Skin epidermis (tissue), 12 donors: ENCODE measurements around the gene THBS2.
"Not testable (repeated sequence)": the region's sequence is repeated elsewhere in the genome, so short reads cannot be mapped to it uniquely, and the experiment has no call there.

Source experiments
- H3K27ac ChIP-seq, 21 experiments: fragments of 200-600 bp; sonication (generic) in 11 of 21; one replicate each; pipeline ENCODE4 v1.5.0; 2020; ENCODE audit warnings: mild to moderate bottlenecking in 3 of 21, inconsistent platforms in 2 of 21, moderate library complexity in 2 of 21
- H3K4me3 ChIP-seq, 7 experiments: fragments of 200-600 bp; sonication (generic) in 2 of 7; one replicate each; pipeline ENCODE4 v1.5.0; 2020; ENCODE audit warnings: inconsistent platforms in 2 of 7, mild to moderate bottlenecking in 2 of 7, moderate library complexity in 1 of 7

Gene THBS2

GRCh38 chr6:169253337-169254238 is at the start of gene THBS2:
TSS of gene THBS2 (minus strand) at chr6:169253846. CDS start at chr6:169250784, 3,062 bp downstream.
- H3K27ac ChIP-seq = peak within 1 kb of the TSS in 20 of 21 experiments; percentile 16 to 86 (median 69)
- peak within 1 kb of the TSS; percentile 31 to 50 (median 36) for H3K4me3 ChIP-seq

DNA sequence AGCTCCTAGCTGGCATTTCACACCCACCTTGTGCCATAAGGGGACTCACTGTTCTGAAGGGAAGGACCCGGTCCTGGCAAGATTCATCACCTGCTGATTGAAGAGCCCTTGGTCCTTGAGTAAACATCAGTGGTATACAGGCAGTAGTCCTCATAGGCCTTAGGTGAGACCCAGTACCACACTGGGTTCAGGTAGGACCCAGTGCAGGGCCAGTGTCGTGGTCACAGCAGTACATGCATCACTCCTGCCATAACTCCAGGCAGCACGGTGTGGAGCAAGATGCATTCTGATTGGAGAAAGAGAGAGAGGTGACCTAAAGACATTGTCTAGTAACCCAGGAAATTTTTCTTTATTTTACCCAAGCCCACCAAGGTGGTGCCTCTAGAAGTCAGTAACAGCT is 49.1 kb upstream of the THBS2 start:
- Histone ChIP-seq H3K27ac (no peak overlapping the region), H3K4me3 (no peak overlapping the region)

GRCh38 chr6:169302255-169302654 is 48.6 kb upstream of the THBS2 start:
- Histone ChIP-seq H3K4me3 (no peak overlapping the region), H3K27ac (no peak overlapping the region)

DNA sequence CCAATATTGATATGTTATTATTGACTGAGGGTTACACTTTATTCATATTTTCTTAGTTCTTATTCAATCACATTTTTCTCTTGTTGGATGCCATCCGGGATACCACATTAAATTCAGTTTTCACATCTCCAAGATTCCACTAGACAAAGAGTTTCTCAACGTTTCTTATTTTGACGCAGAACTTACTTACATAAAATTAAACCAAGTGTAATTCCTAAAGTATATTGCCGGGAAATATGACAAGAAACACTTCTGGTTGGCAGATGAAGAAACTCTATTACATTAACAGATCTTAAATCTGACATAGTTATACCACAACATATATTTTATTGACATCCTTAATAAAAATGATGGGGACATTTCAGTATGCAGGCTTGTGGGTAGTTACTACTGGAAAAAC is 47.3 kb upstream of the THBS2 start:
- Histone ChIP-seq H3K27ac (no peak overlapping the region), H3K4me3 (no peak overlapping the region)

DNA sequence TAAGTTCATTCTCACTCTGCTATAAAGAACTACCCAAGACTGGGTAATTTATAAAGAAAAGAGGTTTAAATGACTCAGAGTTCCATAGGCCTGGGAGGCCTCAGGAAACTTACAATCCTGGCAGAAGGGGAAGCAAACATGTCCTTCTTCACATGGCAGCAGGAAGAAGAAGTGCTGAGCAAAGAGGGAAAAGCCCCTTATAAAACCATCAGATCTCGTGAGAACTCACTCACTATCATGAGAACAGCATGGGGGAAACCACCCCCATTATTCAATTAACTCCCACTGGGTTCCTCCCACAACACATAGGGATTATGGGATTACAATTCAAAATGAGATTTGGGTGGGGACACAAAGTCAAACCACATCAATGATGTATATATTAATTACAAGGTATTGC is 45.0 kb upstream of the THBS2 start:
- H3K27ac ChIP-seq, H3K4me3 ChIP-seq: not testable (repeated sequence)

- Histone ChIP-seq H3K4me3 (no peak overlapping the region), H3K27ac (peak overlapping the region in 8 of 21 experiments; percentile 24 to 66 (median 46))
Measured at GRCh38 chr6:169296622-169297021, 43.0 kb upstream of the THBS2 start.

DNA sequence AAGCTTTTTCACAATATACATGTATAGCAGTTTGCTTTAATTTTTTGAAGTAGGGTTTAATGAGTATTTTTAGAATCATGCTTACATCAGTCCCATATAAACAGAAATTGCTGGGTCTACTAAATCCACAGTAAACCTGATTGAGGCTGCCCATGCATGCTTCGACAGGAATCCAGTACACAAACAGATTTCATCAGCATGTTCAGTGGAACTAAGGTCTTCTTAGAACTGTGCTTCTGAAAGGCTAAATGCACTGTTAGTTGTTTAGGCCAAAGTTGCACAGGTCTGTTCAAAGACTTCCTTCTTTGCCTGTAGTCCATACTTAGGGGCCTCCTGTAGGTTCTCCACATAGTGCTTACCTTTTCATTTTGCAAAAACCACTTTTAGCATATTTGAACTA is 42.5 kb upstream of the THBS2 start:
- H3K4me3 ChIP-seq = no peak overlapping the region
- H3K27ac ChIP-seq = peak overlapping the region in 8 of 21 experiments; percentile 24 to 66 (median 46)

GRCh38 chr6:169293196-169293595 is 39.5 kb upstream of the THBS2 start:
- Histone ChIP-seq H3K27ac (peak overlapping the region in 13 of 21 experiments; percentile 3 to 81 (median 42)), H3K4me3 (no peak overlapping the region)

DNA sequence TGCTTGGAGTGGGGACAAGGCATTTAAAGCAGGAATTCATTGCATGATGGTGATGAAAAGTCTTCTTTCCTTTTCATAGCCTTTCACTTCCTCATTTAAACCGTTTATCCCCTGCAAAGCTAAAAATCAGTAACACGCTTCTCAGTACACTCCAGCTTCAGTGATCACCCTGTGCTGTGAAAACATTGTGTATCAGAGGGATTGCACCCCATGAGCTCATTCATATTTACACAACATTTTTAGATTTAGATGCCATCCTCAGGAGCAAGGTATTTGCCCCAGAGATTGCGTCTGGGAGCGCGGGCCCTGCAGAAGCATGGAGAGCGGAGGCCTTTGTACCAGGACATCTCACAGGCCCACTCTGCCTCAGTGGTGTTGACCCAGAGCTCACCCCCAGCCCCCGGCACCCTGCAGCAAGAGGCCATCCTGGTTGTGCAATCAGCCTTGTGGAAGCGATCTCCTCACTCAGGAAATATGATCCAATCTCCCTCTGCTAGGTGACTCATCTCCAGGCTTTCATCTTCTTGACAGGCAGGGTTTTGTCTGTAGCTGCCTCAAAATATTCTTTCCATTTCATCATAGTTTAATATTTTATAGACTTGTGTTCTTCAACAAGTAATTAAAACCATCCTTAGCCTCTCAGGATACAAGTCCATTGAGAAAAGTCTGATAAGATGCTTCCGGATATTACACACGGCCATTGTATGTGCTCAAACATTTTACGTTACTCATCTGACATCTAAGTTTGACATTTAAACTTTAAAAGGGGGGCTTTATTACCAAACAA is 38.9 kb upstream of the THBS2 start:
- Histone ChIP-seq H3K4me3 (no peak overlapping the region), H3K27ac (peak overlapping the region in 18 of 21 experiments; percentile 4 to 81 (median 36))

- H3K27ac ChIP-seq = peak overlapping the region in 18 of 21 experiments; percentile 4 to 81 (median 30)
- no peak overlapping the region for H3K4me3 ChIP-seq
Measured at GRCh38 chr6:169291646-169292337, 38.1 kb upstream of the THBS2 start.

GRCh38 chr6:169291148-169291547 is 37.5 kb upstream of the THBS2 start:
- Histone ChIP-seq H3K4me3 (no peak overlapping the region), H3K27ac (peak overlapping the region in 6 of 21 experiments; percentile 3 to 81 (median 64))

DNA sequence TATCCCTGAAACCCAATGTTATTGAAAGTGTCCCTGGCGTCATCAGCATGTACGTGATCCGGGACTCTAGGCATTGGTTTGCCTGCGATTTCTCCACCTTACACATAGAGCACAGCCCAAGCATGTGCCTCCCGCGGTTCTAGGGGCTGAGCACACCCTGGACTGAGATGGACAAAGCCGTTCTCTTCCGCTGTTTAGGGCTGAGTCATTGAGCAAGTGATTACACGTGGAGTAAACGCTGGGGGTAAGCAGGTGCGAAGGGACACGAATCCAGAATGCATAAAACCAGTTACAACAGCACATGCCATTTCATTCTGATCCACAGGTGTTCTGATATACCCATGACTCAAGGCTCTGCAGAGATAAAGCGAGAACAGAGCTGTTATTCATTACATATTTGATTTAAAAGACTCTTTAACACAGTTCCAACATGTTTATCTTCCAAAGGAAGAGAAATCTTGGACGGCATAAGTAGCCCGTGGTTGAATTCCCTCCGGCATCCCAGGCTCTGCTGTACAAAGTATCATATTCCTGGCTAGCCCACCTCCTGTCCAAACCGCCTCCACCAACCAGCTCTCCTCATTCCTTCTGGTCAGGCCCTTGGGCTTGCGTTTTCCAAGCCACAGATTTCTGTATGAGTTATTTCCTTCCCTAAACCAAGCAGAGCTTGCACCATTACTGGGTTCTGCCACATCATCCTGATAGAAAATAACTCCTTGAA is 36.1 kb upstream of the THBS2 start:
- H3K4me3 ChIP-seq = no peak overlapping the region
- peak overlapping the region in 14 of 21 experiments; percentile 6 to 85 (median 60) for H3K27ac ChIP-seq

DNA sequence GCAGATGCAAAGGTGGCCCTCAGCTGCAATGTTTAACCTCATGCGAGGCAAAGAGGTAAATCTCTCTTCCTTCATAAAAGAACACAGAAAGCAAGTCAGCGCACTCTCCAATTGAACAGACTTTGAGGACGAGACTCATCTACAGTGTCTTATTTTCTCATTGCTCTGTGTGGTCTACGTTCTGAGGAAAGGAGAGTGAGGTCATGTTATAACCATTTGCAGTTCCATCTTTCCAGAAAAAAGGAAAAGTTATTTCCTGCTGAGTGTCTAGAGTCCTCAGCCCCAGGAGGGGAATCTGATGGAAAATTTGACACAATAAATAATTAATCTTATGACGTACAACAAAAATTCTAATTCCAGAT is 35.6 kb upstream of the THBS2 start:
- H3K4me3 ChIP-seq = no peak overlapping the region
- peak overlapping the region in 19 of 21 experiments; percentile 6 to 85 (median 55) for H3K27ac ChIP-seq

DNA sequence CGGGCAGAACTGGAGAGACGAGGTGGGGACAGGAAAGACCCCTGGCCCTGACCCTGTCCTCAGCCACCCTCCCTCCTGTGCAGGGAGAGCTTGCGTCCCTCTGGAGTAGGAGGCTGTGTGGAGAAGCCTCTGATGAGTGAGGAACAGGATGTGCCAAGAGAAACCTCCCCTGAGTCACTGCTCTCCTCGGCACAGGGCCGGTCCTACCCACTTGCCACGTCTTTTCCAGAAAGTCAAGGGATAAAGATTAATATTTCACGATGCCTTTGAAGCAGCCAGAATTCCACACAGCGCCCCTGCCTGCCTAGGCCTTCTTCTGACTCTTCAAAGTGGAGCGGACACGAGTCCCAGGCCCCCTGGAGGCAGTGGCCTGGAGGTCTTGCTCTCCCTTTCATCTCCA is 34.9 kb upstream of the THBS2 start:
- Histone ChIP-seq H3K4me3 (no peak overlapping the region), H3K27ac (peak overlapping the region in 19 of 21 experiments; percentile 6 to 85 (median 55))

DNA sequence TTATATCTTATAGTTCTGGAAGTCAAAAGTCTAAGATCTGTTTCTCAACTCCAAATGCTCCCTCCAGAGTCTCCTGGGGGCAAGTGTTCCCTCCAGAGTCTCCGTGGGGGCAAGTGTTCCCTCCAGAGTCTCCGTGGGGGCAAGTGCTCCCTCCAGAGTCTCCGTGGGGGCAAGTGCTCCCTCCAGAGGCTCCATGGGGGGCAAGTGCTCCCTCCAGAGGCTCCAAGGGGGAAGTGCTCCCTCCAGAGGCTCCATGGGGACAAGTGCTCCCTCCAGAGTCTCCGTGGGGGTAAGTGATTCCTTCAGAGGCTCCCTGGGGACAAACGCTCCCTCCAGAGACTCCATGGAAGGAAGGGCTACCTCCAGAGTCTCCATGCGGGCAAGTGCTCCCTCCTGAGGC is 34.0 kb upstream of the THBS2 start:
- peak overlapping the region in 10 of 21 experiments; percentile 11 to 85 (median 48) for H3K27ac ChIP-seq

DNA sequence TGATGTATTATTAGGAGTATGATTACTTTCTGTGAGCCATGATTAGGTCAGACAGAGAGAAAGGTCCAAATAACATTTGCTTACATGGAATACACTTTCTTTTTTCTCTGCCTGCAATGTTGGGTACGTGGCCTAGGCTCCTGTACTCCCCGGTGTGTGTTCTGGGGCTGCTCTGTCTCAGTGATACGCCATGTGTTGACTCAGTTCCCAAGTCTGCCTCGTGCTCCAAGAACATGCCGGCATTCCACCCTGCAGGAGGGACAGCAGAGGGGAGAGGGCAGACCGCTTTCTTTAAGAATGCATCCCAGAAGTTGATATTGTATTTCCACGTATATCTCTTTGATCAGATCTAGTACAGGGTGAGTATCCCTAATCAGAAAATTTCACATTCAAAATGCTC is 33.3 kb upstream of the THBS2 start:
- Histone ChIP-seq H3K4me3 (no peak overlapping the region), H3K27ac (no peak overlapping the region)

More for the DNA sequence above, 34.0 kb upstream of the THBS2 start:
- H3K4me3 ChIP-seq = no peak overlapping the region

GRCh38 chr6:169285165-169285564 is 31.5 kb upstream of the THBS2 start:
- no peak overlapping the region for H3K4me3 ChIP-seq
- no peak overlapping the region for H3K27ac ChIP-seq

DNA sequence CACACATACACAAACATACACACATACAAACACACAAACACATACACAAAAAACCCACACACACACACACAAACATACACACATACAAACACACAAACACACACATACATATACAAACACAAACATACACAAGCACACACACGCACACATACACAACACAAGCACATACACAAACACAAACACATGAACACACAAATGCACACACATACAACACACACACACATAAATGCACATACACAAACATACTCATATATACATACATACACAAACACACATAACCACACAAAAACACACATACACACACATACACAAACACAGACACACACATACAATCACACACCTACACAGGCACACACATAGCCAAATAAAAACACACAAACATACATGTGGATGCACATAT is 30.3 kb upstream of the THBS2 start:
- Histone ChIP-seq H3K27ac (no peak overlapping the region), H3K4me3 (no peak overlapping the region)

DNA sequence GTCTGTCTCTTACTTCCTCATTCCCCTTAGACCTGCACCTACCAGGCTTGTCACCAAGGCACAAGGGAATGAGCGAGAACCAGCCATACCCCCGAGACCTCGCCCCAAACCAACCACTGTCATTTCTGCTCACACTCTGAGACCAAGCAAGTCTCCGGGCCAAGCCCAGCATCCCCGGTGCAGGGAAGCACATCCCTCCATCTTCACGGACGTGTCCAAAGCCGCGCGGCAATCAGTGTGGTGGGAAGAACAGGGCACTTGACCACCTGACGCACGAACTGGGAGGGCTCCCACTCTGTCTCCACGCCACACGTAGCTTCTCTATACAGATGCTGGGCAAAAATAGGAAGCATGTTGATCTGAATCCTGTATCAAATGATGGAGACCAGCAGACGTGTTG is 28.4 kb upstream of the THBS2 start:
- H3K27ac ChIP-seq = no peak overlapping the region

More for the DNA sequence above, 28.4 kb upstream of the THBS2 start:
- H3K4me3 ChIP-seq = no peak overlapping the region
